GM19372 (cell line): Measurements from ENCODE around the gene CRYBG1.
"Not testable (repeated sequence)": the region's sequence is repeated elsewhere in the genome, so short reads cannot be mapped to it uniquely, and the experiment has no call there.

Experiments
- ATAC-seq: cut with Tn5 transposase; IDR thresholded peaks from one replicate; pipeline ENCODE4 v1.9.1; 2021; ENCODE audit warnings: mild to moderate bottlenecking, low read depth, moderate library complexity; ENCODE audit not compliant: unreplicated experiment

CRYBG1 gene

GRCh38 chr6:106373502-106374239, 13.2 kb downstream of the CRYBG1 start:
- no peak for ATAC-seq

- no peak for ATAC-seq
Measured at GRCh38 chr6:106377061-106377540, 16.6 kb downstream of the CRYBG1 start.

GRCh38 chr6:106379951-106380350, 19.4 kb downstream of the CRYBG1 start:
- no peak for ATAC-seq

- no peak for ATAC-seq
Measured at GRCh38 chr6:106380407-106380806, 19.9 kb downstream of the CRYBG1 start.

GRCh38 chr6:106381223-106381622, 20.7 kb downstream of the CRYBG1 start:
- ATAC-seq: no peak

GRCh38 chr6:106381881-106382280, 21.4 kb downstream of the CRYBG1 start:
- ATAC-seq: no peak

- ATAC-seq: no peak
Measured at GRCh38 chr6:106383573-106383972, 23.1 kb downstream of the CRYBG1 start.

GRCh38 chr6:106385530-106385929, 25.0 kb downstream of the CRYBG1 start:
- no peak for ATAC-seq

GRCh38 chr6:106387875-106388274, 27.4 kb downstream of the CRYBG1 start:
- ATAC-seq: no peak

GRCh38 chr6:106390088-106390487, 29.6 kb downstream of the CRYBG1 start:
- ATAC-seq: no peak

- no peak for ATAC-seq
Measured at GRCh38 chr6:106396426-106397220, 36.1 kb downstream of the CRYBG1 start.

GRCh38 chr6:106397431-106397830, 36.9 kb downstream of the CRYBG1 start:
- ATAC-seq: no peak

- ATAC-seq: no peak
Measured at GRCh38 chr6:106398621-106399020, 38.1 kb downstream of the CRYBG1 start.

- ATAC-seq: not testable (repeated sequence)
Measured at GRCh38 chr6:106405044-106405443, 44.5 kb downstream of the CRYBG1 start.

GRCh38 chr6:106411056-106411455, 50.5 kb downstream of the CRYBG1 start:
- no peak for ATAC-seq

GRCh38 chr6:106411643-106412200, 51.2 kb downstream of the CRYBG1 start:
- no peak for ATAC-seq

GRCh38 chr6:106413016-106413415, 52.5 kb downstream of the CRYBG1 start:
- ATAC-seq: no peak

- no peak for ATAC-seq
Measured at GRCh38 chr6:106413722-106414121, 53.2 kb downstream of the CRYBG1 start.

GRCh38 chr6:106415921-106416320, 55.4 kb downstream of the CRYBG1 start:
- no peak for ATAC-seq

GRCh38 chr6:106417572-106418147, 57.1 kb downstream of the CRYBG1 start:
- no peak for ATAC-seq
